ENCODE results near the gene RNU6-1. TPM values are rescaled to one million over a fixed set of nuclear protein-coding genes. Genes with fewer than 3 reads are reported as not detected.

RNU6-1 gene
- total RNA-seq, 2 donors from 2014 or later, result not detected

GRCh38 chr15:67833710-67834511 is 5.9 kb downstream of the RNU6-1 start:
- Histone ChIP-seq H3K27me3 (peaks cover 72% of the 10 kb centered on the region), H3K9me3 (no peaks in the 10 kb centered on the region), H3K9ac (ENCODE audit: low read depth in 2 of 2, low read length in 2 of 2) (no peak overlapping the region), H3K27ac (no peak overlapping the region), H3K4me1 (peaks cover 29% of the 10 kb centered on the region), H3K36me3 (no peaks in the 10 kb centered on the region), H3K4me3 (peak overlapping the region; percentile 32)
- DNase-seq, result peak; percentile 55
- TF ChIP-seq, protein P1, sequence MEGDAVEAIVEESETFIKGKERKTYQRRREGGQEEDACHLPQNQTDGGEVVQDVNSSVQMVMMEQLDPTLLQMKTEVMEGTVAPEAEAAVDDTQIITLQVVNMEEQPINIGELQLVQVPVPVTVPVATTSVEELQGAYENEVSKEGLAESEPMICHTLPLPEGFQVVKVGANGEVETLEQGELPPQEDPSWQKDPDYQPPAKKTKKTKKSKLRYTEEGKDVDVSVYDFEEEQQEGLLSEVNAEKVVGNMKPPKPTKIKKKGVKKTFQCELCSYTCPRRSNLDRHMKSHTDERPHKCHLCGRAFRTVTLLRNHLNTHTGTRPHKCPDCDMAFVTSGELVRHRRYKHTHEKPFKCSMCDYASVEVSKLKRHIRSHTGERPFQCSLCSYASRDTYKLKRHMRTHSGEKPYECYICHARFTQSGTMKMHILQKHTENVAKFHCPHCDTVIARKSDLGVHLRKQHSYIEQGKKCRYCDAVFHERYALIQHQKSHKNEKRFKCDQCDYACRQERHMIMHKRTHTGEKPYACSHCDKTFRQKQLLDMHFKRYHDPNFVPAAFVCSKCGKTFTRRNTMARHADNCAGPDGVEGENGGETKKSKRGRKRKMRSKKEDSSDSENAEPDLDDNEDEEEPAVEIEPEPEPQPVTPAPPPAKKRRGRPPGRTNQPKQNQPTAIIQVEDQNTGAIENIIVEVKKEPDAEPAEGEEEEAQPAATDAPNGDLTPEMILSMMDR (IDR thresholded peaks at IDR 0.05), result peak; percentile 44
- intact Hi-C loops (cut with DNase I), result loop anchor here (2.0 to 10.0 kb wide), 3 partner anchors 289 to 377 kb away; partner anchors contain the start of gene MAP2K5

GRCh38 chr15:67832897-67833709 is 6.7 kb downstream of the RNU6-1 start:
- DNase-seq, result no peak
- Histone ChIP-seq H3K36me3 (no peaks in the 10 kb centered on the region), H3K27ac (no peak overlapping the region), H3K4me1 (peaks cover 37% of the 10 kb centered on the region), H3K9me3 (no peaks in the 10 kb centered on the region), H3K9ac (ENCODE audit: low read depth in 2 of 2, low read length in 2 of 2) (peak overlapping the region in 1 of 2 donors; percentile 12), H3K27me3 (peaks cover 80% of the 10 kb centered on the region), H3K4me3 (peak overlapping the region; percentile 32)
- TF ChIP-seq, protein P1 (IDR thresholded peaks at IDR 0.05), result no peak
- intact Hi-C loops (cut with DNase I), result loop anchor here (10.0 kb wide), 1 partner anchor 288 kb away; the partner anchor contains the start of gene MAP2K5

DNA sequence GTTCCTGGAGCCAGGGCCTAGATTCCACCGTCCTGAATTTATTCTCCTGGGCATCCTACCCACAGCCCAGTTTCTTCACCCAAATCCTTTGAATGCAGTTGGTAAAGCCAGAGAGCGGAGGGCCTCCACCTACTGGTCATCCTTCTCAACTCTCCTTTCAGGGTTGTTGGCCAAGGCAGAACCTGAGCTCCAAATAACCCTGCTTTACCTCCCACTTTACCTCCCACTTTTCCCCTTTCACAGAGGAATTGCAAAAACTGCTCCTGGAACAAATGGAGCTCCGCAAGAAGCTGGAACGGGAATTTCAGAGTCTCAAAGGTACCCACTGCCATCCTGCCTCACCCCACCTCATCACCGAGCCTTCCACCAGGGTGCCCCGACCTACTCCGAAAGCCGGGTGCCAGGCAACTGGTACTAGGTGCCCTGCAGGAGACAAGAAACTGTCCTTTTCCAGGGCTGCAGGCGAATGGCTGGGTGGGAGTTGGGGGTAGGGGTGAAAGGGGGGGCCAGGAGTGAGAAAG is 7.8 kb downstream of the RNU6-1 start:
- Histone ChIP-seq H3K27me3 (peaks cover 90% of the 10 kb centered on the region), H3K4me1 (peaks cover 41% of the 10 kb centered on the region), H3K9me3 (no peaks in the 10 kb centered on the region), H3K9ac (ENCODE audit: low read depth in 2 of 2, low read length in 2 of 2) (no peak overlapping the region), H3K36me3 (no peaks in the 10 kb centered on the region), H3K4me3 (no peak overlapping the region), H3K27ac (no peak overlapping the region)
- DNase-seq, result no peak
- intact Hi-C loops (cut with DNase I), result loop anchor here (10.0 kb wide), 1 partner anchor 287 kb away; the partner anchor contains the start of gene MAP2K5
- TF ChIP-seq, protein P1 (IDR thresholded peaks at IDR 0.05), result no peak

- no peaks in the 10 kb centered on the region for H3K9me3 ChIP-seq
- H3K36me3 ChIP-seq, result no peaks in the 10 kb centered on the region
- H3K27ac ChIP-seq, result no peak overlapping the region
- intact Hi-C loops (cut with DNase I), result loop anchor here (10.0 kb wide), 1 partner anchor 287 kb away; the partner anchor contains the start of gene MAP2K5
- H3K4me3 ChIP-seq, result no peak overlapping the region
- H3K4me1 ChIP-seq, result peaks cover 41% of the 10 kb centered on the region
- no peak for DNase-seq
- no peak overlapping the region for H3K9ac ChIP-seq (ENCODE audit: low read depth in 2 of 2, low read length in 2 of 2)
- TF ChIP-seq, protein P1 (IDR thresholded peaks at IDR 0.05), result no peak
- peaks cover 98% of the 10 kb centered on the region for H3K27me3 ChIP-seq
These were observed 8.5 kb downstream of the RNU6-1 start for GRCh38 chr15:67831363-67831762.

Data from colonic mucosa (tissue), 4 donors.